Right lobe of liver (tissue), 4 donors: Measurements from ENCODE around the gene BCL2.

Experiments
- POLR2A ChIP-seq: fragments of 450-650 bp; IDR thresholded peaks from one replicate; pipeline ENCODE4 v1.6.1; 2017; ENCODE audit warnings: antibody characterized with exemption, mild to moderate bottlenecking
- TF ChIP-seq, protein P1 (sequence below), 4 donors: fragments of 200-600 bp in 3 of 4; fragments of 450-650 bp in 1 of 4; IDR thresholded peaks; one replicate each; pipeline versions ENCODE4 v1.5.1 to v1.8.0; 2016 to 2022; ENCODE audit warnings: antibody characterized with exemption in 4 of 4, mild to moderate bottlenecking in 2 of 4
- donor health status: DM: no; HTN: no; CAD: no.
- donor health status: DM: no; HTN: no; CAD: no.
- donor health status: DM: no; HTN: yes; CAD: no.

DNA sequence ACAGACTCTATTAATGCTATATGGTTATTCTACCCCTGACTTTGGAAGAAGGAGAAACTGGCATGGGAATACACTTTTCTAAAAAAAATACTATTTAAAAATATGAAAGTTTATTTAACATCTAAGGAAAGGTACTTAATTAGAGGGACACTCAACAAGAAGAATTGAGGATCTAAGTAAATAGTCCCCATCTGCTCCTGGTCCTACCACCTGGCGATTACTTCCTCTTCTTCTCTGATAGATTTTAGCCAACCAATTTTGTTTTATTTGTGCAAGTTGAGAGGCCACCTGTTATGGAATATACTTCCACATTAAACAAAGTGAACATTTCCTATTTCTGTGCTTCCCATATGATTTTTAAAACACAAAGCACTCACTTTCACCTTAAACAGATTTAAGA lies 111.7 kb downstream of the BCL2 start:
- TF ChIP-seq, protein P1, sequence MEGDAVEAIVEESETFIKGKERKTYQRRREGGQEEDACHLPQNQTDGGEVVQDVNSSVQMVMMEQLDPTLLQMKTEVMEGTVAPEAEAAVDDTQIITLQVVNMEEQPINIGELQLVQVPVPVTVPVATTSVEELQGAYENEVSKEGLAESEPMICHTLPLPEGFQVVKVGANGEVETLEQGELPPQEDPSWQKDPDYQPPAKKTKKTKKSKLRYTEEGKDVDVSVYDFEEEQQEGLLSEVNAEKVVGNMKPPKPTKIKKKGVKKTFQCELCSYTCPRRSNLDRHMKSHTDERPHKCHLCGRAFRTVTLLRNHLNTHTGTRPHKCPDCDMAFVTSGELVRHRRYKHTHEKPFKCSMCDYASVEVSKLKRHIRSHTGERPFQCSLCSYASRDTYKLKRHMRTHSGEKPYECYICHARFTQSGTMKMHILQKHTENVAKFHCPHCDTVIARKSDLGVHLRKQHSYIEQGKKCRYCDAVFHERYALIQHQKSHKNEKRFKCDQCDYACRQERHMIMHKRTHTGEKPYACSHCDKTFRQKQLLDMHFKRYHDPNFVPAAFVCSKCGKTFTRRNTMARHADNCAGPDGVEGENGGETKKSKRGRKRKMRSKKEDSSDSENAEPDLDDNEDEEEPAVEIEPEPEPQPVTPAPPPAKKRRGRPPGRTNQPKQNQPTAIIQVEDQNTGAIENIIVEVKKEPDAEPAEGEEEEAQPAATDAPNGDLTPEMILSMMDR (IDR thresholded peaks at IDR 0.05): no peak
- TF ChIP-seq POLR2A: no peak
